ENCODE results near the gene H1-8.
"Not testable (repeated sequence)": the region's sequence is repeated elsewhere in the genome, so short reads cannot be mapped to it uniquely, and the experiment has no call there.

Gene H1-8

GRCh38 chr3:129543156-129543790 is at the start of gene H1-8:
Gene H1-8 (plus strand): TSS chr3:129543175. CDS start chr3:129543219, 44 bp downstream.
- in situ Hi-C loops (cut with HindIII; ENCODE audit: low sequenced_read_pairs): loop anchor here (5.0 to 25.0 kb wide), 5 partner anchors 49 to 294 kb away; partner anchors contain the start of gene IFT122

GRCh38 chr3:129493206-129493605 is 49.8 kb upstream of the H1-8 start:
- in situ Hi-C loops (cut with HindIII; ENCODE audit: low sequenced_read_pairs): loop anchor here (5.0 kb wide), 1 partner anchor 49 kb away; the partner anchor contains the start of gene H1-8

GRCh38 chr3:129494499-129494898 is 48.5 kb upstream of the H1-8 start:
- in situ Hi-C loops (cut with HindIII; ENCODE audit: low sequenced_read_pairs): loop anchor here (5.0 kb wide), 1 partner anchor 48 kb away; the partner anchor contains the start of gene H1-8

- in situ Hi-C loops (cut with HindIII; ENCODE audit: low sequenced_read_pairs): not testable (repeated sequence)
Observed at GRCh38 chr3:129495006-129495639, 47.9 kb upstream of the H1-8 start.

- in situ Hi-C loops (cut with HindIII; ENCODE audit: low sequenced_read_pairs): not testable (repeated sequence)
Observed at GRCh38 chr3:129497876-129498275, 45.1 kb upstream of the H1-8 start.

GRCh38 chr3:129498603-129499488 is 44.1 kb upstream of the H1-8 start:
- in situ Hi-C loops (cut with HindIII; ENCODE audit: low sequenced_read_pairs): not testable (repeated sequence)

GRCh38 chr3:129499604-129500333 is 43.2 kb upstream of the H1-8 start:
- in situ Hi-C loops (cut with HindIII; ENCODE audit: low sequenced_read_pairs): not testable (repeated sequence)

GRCh38 chr3:129500334-129500658 is 42.7 kb upstream of the H1-8 start:
- in situ Hi-C loops (cut with HindIII; ENCODE audit: low sequenced_read_pairs): no loop called here

GRCh38 chr3:129501630-129502029 is 41.3 kb upstream of the H1-8 start:
- in situ Hi-C loops (cut with HindIII; ENCODE audit: low sequenced_read_pairs): no loop called here

GRCh38 chr3:129502641-129503408 is 40.1 kb upstream of the H1-8 start:
- in situ Hi-C loops (cut with HindIII; ENCODE audit: low sequenced_read_pairs): no loop called here

GRCh38 chr3:129503471-129504291 is 39.3 kb upstream of the H1-8 start:
- in situ Hi-C loops (cut with HindIII; ENCODE audit: low sequenced_read_pairs): no loop called here

GRCh38 chr3:129504471-129505100 is 38.4 kb upstream of the H1-8 start:
- in situ Hi-C loops (cut with HindIII; ENCODE audit: low sequenced_read_pairs): no loop called here

- in situ Hi-C loops (cut with HindIII; ENCODE audit: low sequenced_read_pairs): no loop called here
Observed at GRCh38 chr3:129505341-129505740, 37.6 kb upstream of the H1-8 start.

GRCh38 chr3:129506231-129506742 is 36.7 kb upstream of the H1-8 start:
- in situ Hi-C loops (cut with HindIII; ENCODE audit: low sequenced_read_pairs): no loop called here

- in situ Hi-C loops (cut with HindIII; ENCODE audit: low sequenced_read_pairs): no loop called here
Observed at GRCh38 chr3:129507181-129507831, 35.7 kb upstream of the H1-8 start.

- in situ Hi-C loops (cut with HindIII; ENCODE audit: low sequenced_read_pairs): no loop called here
Observed at GRCh38 chr3:129512595-129512994, 30.4 kb upstream of the H1-8 start.

- in situ Hi-C loops (cut with HindIII; ENCODE audit: low sequenced_read_pairs): no loop called here
Observed at GRCh38 chr3:129513705-129514104, 29.3 kb upstream of the H1-8 start.

GRCh38 chr3:129514110-129514509 is 28.9 kb upstream of the H1-8 start:
- in situ Hi-C loops (cut with HindIII; ENCODE audit: low sequenced_read_pairs): no loop called here
